Duodenal mucosa (tissue), 2 donors: ENCODE data around the gene SNED1.

ENCODE experiments used
- H3K27ac ChIP-seq: one replicate; pipeline ENCODE4 v1.7.0; 2013; ENCODE audit warnings: low read depth, low read length
- H3K27me3 ChIP-seq, 2 donors: one replicate each; pipeline ENCODE4 v1.7.0; 2013; ENCODE audit warnings: low read length in 2 of 2, control low read depth in 1 of 2; ENCODE audit not compliant: insufficient read depth in 2 of 2, control insufficient read depth in 1 of 2
- H3K36me3 ChIP-seq, 2 donors: one replicate each; pipeline ENCODE4 v1.7.0; 2013; ENCODE audit warnings: low read length in 2 of 2, control low read depth in 1 of 2; ENCODE audit not compliant: insufficient read depth in 2 of 2, control insufficient read depth in 1 of 2
- H3K4me1 ChIP-seq, 2 donors: one replicate each; pipeline ENCODE4 v1.7.0; 2013; ENCODE audit warnings: low read length in 2 of 2, control low read depth in 1 of 2; ENCODE audit not compliant: insufficient read depth in 2 of 2, control insufficient read depth in 1 of 2
- H3K4me3 ChIP-seq, 2 donors: one replicate each; pipeline ENCODE4 v1.7.0; 2013; ENCODE audit warnings: low read length in 2 of 2, low read depth in 1 of 2
- H3K9ac ChIP-seq, 2 donors: one replicate each; pipeline ENCODE4 v1.7.0; 2013; ENCODE audit warnings: low read length in 2 of 2, low read depth in 1 of 2
- H3K9me3 ChIP-seq, 2 donors: one replicate each; pipeline ENCODE4 v1.7.0; 2013; ENCODE audit warnings: low read length in 2 of 2, control low read depth in 1 of 2; ENCODE audit not compliant: control insufficient read depth in 1 of 2

Gene SNED1

DNA sequence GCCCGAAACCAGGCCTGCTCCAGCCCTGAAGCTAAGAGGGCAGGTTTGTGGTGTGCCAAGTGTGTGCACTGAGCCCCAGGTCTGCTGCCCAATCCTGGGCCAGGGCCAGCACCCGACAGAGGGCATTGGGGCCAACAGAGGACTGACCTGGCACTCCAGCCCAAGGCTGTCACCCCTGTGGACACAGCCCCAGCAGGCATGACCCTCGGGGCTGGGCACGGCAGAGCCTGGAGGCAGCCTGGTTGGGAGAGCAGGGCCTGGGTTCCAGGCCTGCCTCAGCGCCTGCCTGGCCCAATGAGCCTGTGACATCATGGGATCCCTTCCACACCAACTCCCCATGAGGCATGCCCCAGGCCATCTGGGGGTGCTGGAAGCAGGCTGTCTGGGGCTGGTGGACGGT lies 10.8 kb upstream of the SNED1 start:
- peaks cover 13 to 18% of the 10 kb centered on the region in 2 donors for H3K4me1 ChIP-seq
- no peak overlapping the region for H3K27ac ChIP-seq
- no peaks in the 10 kb centered on the region for H3K9me3 ChIP-seq
- peaks cover 0 to 5% of the 10 kb centered on the region in 2 donors for H3K27me3 ChIP-seq
- H3K4me3 ChIP-seq: no peak overlapping the region
- no peak overlapping the region for H3K9ac ChIP-seq
- H3K36me3 ChIP-seq: no peaks in the 10 kb centered on the region

- no peak overlapping the region for H3K4me3 ChIP-seq
Observed at GRCh38 chr2:240988146-240988545, 10.3 kb upstream of the SNED1 start.

DNA sequence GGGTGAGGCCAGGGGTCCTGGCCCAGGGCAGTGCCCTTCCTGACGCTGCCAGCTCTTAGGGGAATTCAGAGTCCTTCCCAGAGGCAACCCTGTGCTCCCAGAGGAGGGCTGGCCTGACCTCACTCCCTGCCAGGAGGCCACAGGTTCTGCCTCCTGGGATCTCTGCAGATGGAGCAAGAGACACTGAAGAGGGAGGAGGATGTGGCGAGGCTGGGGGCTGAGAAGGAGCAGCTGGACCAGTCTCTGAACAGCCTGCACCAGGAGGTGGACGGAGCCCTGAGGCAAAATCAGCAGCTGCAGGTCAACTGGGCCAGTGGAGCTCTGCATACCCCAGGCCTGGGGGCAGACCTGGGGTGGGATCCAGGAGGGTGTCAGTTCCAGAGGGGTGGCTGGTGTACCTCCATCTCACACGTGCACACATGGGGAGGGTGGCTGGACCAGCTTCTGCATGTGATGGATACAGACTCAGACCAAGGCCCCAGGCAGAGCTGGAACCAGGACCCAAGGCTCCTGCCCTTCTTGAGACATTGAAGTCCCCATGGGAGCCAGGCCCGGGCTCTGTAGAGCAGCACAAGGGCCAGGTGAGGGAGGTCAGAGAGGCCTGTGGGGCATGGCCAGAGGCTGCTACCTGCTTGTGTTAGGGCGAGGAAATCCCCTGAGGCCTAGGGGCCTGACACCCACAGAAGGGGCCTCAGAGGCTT lies 9.7 kb upstream of the SNED1 start:
- no peak overlapping the region for H3K4me3 ChIP-seq
- no peaks in the 10 kb centered on the region for H3K9me3 ChIP-seq
- no peaks in the 10 kb centered on the region for H3K27me3 ChIP-seq
- peaks cover 13 to 18% of the 10 kb centered on the region in 2 donors for H3K4me1 ChIP-seq
- no peak overlapping the region for H3K27ac ChIP-seq
- H3K36me3 ChIP-seq: no peaks in the 10 kb centered on the region
- no peak overlapping the region for H3K9ac ChIP-seq

More at GRCh38 chr2:240988146-240988545, 10.3 kb upstream of the SNED1 start:
- Histone ChIP-seq H3K9me3 (no peaks in the 10 kb centered on the region), H3K36me3 (no peaks in the 10 kb centered on the region), H3K27ac (no peak overlapping the region), H3K9ac (no peak overlapping the region), H3K4me1 (peaks cover 13 to 18% of the 10 kb centered on the region in 2 donors), H3K27me3 (no peaks in the 10 kb centered on the region)

DNA sequence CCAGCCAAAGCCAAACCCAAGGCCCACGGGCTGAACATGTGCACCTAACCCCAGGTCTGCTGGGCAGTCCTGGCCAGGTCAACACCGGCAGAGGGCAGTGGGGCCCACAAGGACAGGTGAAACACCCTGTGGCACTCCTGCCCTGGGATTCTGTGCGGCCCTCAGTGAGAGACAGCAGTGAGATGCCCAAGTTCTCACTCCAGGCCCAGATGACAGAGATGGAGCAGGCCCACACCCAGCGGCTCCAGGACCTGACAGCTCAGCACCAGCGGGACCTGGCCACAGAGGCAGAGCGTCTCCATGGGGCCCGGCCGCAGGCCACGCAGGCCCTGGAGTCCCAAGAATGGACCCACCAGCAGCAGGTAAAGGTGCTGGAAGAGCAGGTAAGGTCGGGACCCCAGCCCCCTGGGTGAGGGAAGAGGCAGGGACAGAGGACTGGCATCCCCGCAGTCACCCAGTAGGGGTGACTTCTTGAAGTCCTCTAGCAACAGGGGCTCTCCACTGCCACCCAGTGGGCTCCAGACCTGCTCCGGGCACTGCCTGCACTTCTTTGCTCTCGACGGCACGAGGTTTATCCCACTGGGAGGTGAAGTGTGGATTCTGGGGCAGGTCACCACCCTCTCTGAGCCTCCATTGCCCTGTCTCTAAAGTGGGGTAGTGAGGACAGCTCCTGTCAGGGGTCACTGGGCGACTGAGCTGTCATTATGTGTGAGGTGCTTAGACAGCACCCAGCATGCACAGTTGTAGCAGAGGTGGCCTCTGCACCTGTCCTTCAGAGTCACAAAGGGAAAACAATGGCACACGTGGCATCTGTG lies 8.8 kb upstream of the SNED1 start:
- Histone ChIP-seq H3K4me1 (peaks cover 13 to 18% of the 10 kb centered on the region in 2 donors), H3K27ac (no peak overlapping the region), H3K4me3 (no peak overlapping the region), H3K27me3 (no peaks in the 10 kb centered on the region), H3K36me3 (no peaks in the 10 kb centered on the region), H3K9me3 (no peaks in the 10 kb centered on the region), H3K9ac (no peak overlapping the region)

DNA sequence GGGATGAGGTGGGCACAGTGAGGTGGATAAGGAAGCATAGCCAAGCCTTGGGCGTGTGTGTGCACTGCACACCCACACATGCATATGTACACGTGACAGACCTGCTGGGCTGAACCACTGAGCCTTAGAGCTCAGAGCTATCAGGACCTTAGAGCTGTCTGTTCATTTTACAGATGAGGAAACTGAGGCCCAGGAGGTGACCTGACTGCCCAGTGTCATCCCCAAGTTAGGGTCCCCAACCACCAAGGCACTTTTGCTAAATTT lies 8.2 kb upstream of the SNED1 start:
- Histone ChIP-seq H3K36me3 (no peaks in the 10 kb centered on the region), H3K9me3 (no peaks in the 10 kb centered on the region), H3K27me3 (no peaks in the 10 kb centered on the region), H3K4me1 (peaks cover 19 to 21% of the 10 kb centered on the region in 2 donors), H3K9ac (no peak overlapping the region), H3K27ac (no peak overlapping the region), H3K4me3 (no peak overlapping the region)

DNA sequence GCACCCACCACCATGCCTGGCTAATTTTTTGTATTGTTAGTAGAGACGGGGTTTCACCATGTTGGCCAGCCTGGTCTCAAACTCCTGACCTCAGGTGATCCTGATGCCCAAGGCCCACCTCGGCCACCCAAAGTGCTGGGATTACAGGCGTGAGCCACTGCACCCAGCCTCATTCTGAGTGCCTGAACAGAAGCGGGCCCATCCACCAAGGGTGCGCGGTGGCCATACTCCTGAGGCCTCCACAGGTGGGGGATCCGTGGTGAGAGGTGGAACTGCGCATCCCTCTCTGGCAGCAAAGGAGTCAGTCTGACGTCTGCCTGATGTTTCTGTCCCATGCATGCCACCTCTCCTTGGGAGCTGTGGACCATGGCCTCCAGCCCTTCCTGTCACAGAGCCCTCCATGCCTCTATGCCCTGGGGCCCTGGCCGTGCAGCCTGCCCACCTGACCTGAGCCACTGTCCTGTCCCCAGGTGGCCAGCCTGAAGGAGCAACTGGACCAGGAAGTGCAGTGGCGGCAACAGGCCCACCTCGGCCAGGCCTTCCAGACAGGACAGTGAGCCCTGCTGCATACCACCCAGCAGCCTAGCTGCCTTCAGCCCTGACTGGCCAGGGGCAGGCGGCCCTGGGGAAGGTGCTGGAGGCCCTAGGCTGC lies 7.6 kb upstream of the SNED1 start:
- Histone ChIP-seq H3K27me3 (no peaks in the 10 kb centered on the region), H3K9ac (no peak overlapping the region), H3K4me1 (peaks cover 19 to 25% of the 10 kb centered on the region in 2 donors), H3K27ac (no peak overlapping the region), H3K36me3 (no peaks in the 10 kb centered on the region), H3K4me3 (no peak overlapping the region), H3K9me3 (no peaks in the 10 kb centered on the region)

DNA sequence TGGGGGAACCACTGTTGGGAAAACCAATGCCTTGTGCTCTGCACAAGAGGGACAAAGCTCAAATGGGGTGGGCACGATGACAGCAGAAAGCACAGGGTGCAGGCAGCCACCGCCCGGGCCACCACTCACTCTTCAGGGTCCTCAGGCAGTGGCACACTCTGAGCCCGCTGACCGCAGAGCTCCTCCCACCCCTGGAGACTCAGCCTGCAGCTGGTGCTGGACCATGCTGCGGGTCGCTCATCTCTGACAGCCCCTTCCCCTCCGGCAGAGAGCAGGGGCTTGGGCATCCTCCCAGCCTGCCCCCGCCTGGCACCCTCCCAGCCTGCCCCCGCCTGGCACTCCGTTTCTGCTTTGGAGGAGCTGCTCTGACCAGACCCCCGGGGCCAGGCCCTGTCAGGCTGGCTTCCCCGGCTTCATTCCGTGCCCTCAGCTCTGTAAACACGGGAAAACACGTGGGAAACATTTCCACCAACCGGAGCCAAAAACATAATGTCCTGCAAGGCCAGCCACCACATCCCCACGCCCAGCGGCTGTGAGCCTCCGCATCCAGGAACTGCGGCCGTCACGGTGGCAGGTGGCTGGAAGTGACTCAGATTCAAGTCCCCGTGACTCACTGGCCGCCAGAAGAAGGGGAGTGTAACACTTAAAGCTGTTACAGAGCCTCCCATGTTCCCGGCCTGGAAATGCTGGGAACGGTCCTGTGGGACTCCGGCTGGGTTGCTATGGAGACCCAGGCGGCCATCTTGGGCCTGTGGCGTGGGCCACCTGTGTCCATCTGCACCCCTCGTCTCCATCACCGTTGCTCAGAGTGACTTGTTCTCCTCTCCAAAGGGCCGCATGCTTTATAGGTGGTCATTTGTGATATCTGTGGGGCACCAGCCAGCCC lies 6.8 kb upstream of the SNED1 start:
- no peak overlapping the region for H3K4me3 ChIP-seq
- H3K9me3 ChIP-seq: no peaks in the 10 kb centered on the region
- no peak overlapping the region for H3K9ac ChIP-seq
- H3K4me1 ChIP-seq: peaks cover 19 to 25% of the 10 kb centered on the region in 2 donors
- no peaks in the 10 kb centered on the region for H3K36me3 ChIP-seq
- peak overlapping the region; percentile 50 for H3K27ac ChIP-seq
- no peaks in the 10 kb centered on the region for H3K27me3 ChIP-seq

- Histone ChIP-seq H3K9ac (no peak overlapping the region), H3K4me3 (no peak overlapping the region), H3K27me3 (no peaks in the 10 kb centered on the region), H3K36me3 (no peaks in the 10 kb centered on the region), H3K4me1 (peaks cover 10 to 17% of the 10 kb centered on the region in 2 donors), H3K27ac (no peak overlapping the region), H3K9me3 (no peaks in the 10 kb centered on the region)
Observed at GRCh38 chr2:240992572-240993291, 5.7 kb upstream of the SNED1 start.

DNA sequence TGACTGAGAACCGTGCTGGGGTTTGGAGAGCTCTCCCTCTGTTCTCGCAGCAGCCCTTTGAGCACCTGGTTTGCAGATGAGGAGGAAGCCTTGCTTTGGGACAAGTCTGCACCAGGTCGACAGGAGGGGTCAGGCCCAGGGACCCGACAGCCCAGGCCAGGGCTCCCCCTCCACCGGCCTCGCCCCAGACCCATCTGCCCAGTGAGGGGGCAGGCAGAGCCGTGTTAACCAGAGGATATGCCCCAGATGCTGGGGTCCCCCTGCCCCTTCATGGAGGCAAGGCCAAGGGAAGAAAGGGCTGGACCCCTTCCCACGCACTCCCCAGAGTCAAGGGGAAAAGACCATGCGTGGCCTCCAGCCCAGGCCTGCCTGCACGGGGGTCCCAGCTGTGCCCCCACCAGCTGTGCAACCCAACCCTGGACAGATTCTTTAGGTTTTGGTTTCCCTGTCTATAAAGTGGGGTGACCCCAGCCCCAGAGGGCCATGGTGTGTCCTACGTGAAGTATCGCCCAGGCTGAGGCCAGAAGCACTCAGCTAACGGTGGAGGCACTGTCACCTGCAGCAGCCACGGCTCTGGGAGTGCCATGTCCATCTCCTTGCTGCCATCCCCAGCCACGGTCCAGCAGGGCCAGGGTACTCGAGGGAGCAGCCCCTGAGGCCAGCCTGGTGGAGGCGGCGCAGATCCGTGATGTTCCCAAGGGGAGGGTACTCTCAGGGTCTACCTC lies 4.8 kb upstream of the SNED1 start:
- Histone ChIP-seq H3K27me3 (no peaks in the 10 kb centered on the region), H3K4me1 (peaks cover 10 to 23% of the 10 kb centered on the region in 2 donors), H3K36me3 (no peaks in the 10 kb centered on the region), H3K9me3 (no peaks in the 10 kb centered on the region), H3K4me3 (no peak overlapping the region), H3K27ac (no peak overlapping the region), H3K9ac (no peak overlapping the region)
